ENCODE data around the gene ATRNL1.

DNA sequence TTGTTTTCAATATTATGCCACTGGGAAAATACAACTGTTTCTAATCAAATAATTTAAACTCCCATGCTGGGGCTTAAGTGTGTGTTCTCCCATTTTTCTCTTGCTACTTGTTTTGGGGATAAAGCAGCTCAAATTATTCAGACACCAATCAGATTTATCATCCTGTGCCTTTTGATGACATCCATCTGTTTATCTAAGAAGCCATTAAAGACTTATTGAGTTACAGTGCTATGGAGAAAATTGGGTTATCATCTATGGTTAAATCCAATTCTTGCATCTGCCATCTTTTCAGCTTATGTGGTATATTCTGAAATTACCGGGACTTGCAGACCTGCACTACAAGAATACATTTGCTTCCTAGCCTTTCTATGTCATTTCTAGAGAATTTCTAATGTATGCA lies 778.7 kb downstream of the ATRNL1 start:
- TF ChIP-seq CTCF (IDR thresholded peaks at IDR 0.05) (no peak), POLR2AphosphoS5 (IDR thresholded peaks at IDR 0.05) (no peak)

Measured in suprapubic skin (tissue), 3 donors.